BLaER1 treated with 17β-estradiol and CSF1 and Interleukin-3, amounts not matched to agents 10 nM and 100 nM (cell line): ENCODE results near the gene MAD1L1.

Experiments used
- H3K27ac ChIP-seq, 11 experiments: shearing (Covaris generic); formaldehyde crosslinking; 2 replicates each; pipeline ENCODE4 v1.8.1; 2022
- H3K27me3 ChIP-seq, 11 experiments: shearing (Covaris generic); formaldehyde crosslinking; 2 replicates each; pipeline ENCODE4 v1.8.1; 2022
- H3K36me3 ChIP-seq, 11 experiments: shearing (Covaris generic); formaldehyde crosslinking; 2 replicates each; pipeline ENCODE4 v1.8.1; 2022
- H3K4me1 ChIP-seq, 10 experiments: shearing (Covaris generic); formaldehyde crosslinking; 2 replicates each; pipeline ENCODE4 v1.8.1; 2022
- H3K4me2 ChIP-seq, 11 experiments: shearing (Covaris generic); formaldehyde crosslinking; 2 replicates each; pipeline ENCODE4 v1.8.1; 2022
- H3K4me3 ChIP-seq, 10 experiments: shearing (Covaris generic); formaldehyde crosslinking; 2 replicates each; pipeline ENCODE4 v1.8.1; 2022
- H3K9ac ChIP-seq, 11 experiments: shearing (Covaris generic); formaldehyde crosslinking; 2 replicates each; pipeline ENCODE4 v1.8.1; 2022
- H3K9me3 ChIP-seq, 11 experiments: shearing (Covaris generic); formaldehyde crosslinking; replicated peaks in 1 of 11; 2 replicates each; pipeline ENCODE4 v1.8.1; 2022
- H4K20me1 ChIP-seq, 11 experiments: shearing (Covaris generic); formaldehyde crosslinking; 2 replicates each; pipeline ENCODE4 v1.8.1; 2022
- Cebpa-rat ChIP-seq, 11 experiments: shearing (Covaris generic); IDR thresholded peaks; 2 replicates each; pipeline ENCODE4 v1.8.1; 2022

Gene MAD1L1

GRCh38 chr7:1897076-1897860, 335.5 kb downstream of the MAD1L1 start:
- Histone ChIP-seq H3K9ac (peak overlapping the region in 2 of 11 experiments; percentile 18 to 31; a peak in 1 of 22 replicates), H3K27me3 (peaks cover 0 to under 1% (median 0%) of the 10 kb centered on the region in 11 experiments; a peak in 2 of 22 replicates), H4K20me1 (peaks cover 83 to 100% (median 99%) of the 10 kb centered on the region in 11 experiments), H3K36me3 (peaks cover 18 to 72% (median 49%) of the 10 kb centered on the region in 11 experiments), H3K4me1 (peaks cover 40 to 77% (median 62%) of the 10 kb centered on the region in 10 experiments), H3K27ac (peak overlapping the region in 3 of 11 experiments; percentile 1 to 49 (median 40); a peak in 2 of 22 replicates), H3K4me2 (peak overlapping the region; percentile 73 to 88 (median 80)), H3K9me3 (no peaks in the 10 kb centered on the region), H3K4me3 (no peak overlapping the region)
- no peak for TF ChIP-seq Cebpa-rat (IDR thresholded peaks at IDR 0.05)

GRCh38 chr7:1895664-1896515, 336.9 kb downstream of the MAD1L1 start:
- Histone ChIP-seq H3K36me3 (peaks cover 18 to 78% (median 52%) of the 10 kb centered on the region in 11 experiments), H3K4me3 (no peak overlapping the region), H4K20me1 (peaks cover 77 to 100% (median 98%) of the 10 kb centered on the region in 11 experiments), H3K27me3 (no peaks in the 10 kb centered on the region; a peak in 1 of 22 replicates), H3K9ac (peak overlapping the region in 4 of 11 experiments; percentile 9 to 37 (median 14); a peak in 4 of 22 replicates), H3K9me3 (no peaks in the 10 kb centered on the region), H3K27ac (peak overlapping the region in 4 of 11 experiments; percentile 11 to 47 (median 23); a peak in 4 of 22 replicates), H3K4me2 (peak overlapping the region; percentile 5 to 88 (median 80); a peak in 18 of 22 replicates), H3K4me1 (peaks cover 40 to 63% (median 56%) of the 10 kb centered on the region in 10 experiments)
- TF ChIP-seq Cebpa-rat (IDR thresholded peaks at IDR 0.05), result no peak

- Histone ChIP-seq H3K9ac (no peak overlapping the region; a peak in 1 of 22 replicates), H3K27ac (no peak overlapping the region; a peak in 2 of 22 replicates), H3K36me3 (peaks cover 18 to 82% (median 52%) of the 10 kb centered on the region in 11 experiments), H4K20me1 (peaks cover 77 to 100% (median 98%) of the 10 kb centered on the region in 11 experiments), H3K27me3 (no peaks in the 10 kb centered on the region; a peak in 1 of 22 replicates), H3K4me1 (peaks cover 37 to 55% (median 48%) of the 10 kb centered on the region in 10 experiments), H3K4me3 (no peak overlapping the region), H3K9me3 (no peaks in the 10 kb centered on the region), H3K4me2 (peak overlapping the region in 6 of 11 experiments; percentile 77 to 88 (median 82); a peak in 8 of 22 replicates)
- no peak for TF ChIP-seq Cebpa-rat (IDR thresholded peaks at IDR 0.05)
Observed at GRCh38 chr7:1894906-1895663, 337.7 kb downstream of the MAD1L1 start.

- Histone ChIP-seq H4K20me1 (peaks cover 77 to 100% (median 98%) of the 10 kb centered on the region in 11 experiments), H3K9ac (no peak overlapping the region), H3K9me3 (no peaks in the 10 kb centered on the region), H3K27ac (no peak overlapping the region), H3K36me3 (peaks cover 18 to 83% (median 57%) of the 10 kb centered on the region in 11 experiments), H3K27me3 (no peaks in the 10 kb centered on the region; a peak in 1 of 22 replicates), H3K4me1 (peaks cover 30 to 48% (median 41%) of the 10 kb centered on the region in 10 experiments), H3K4me2 (0 out of 22 replicates have a peak overlapping the region, but pooled peaks of 1 of the 11 experiments have one; percentile 5), H3K4me3 (no peak overlapping the region)
- TF ChIP-seq Cebpa-rat (IDR thresholded peaks at IDR 0.05), result no peak
Observed at GRCh38 chr7:1894313-1894900, 338.3 kb downstream of the MAD1L1 start.

GRCh38 chr7:1893451-1893850, 339.3 kb downstream of the MAD1L1 start:
- Histone ChIP-seq H3K4me1 (peaks cover 21 to 39% (median 31%) of the 10 kb centered on the region in 10 experiments), H4K20me1 (peaks cover 71 to 100% (median 98%) of the 10 kb centered on the region in 11 experiments), H3K27me3 (no peaks in the 10 kb centered on the region; a peak in 1 of 22 replicates), H3K9ac (no peak overlapping the region), H3K4me2 (no peak overlapping the region), H3K4me3 (no peak overlapping the region), H3K9me3 (peaks cover 0 to 8% (median 5%) of the 10 kb centered on the region in 11 experiments; a peak in 14 of 22 replicates), H3K36me3 (peaks cover 19 to 92% (median 67%) of the 10 kb centered on the region in 11 experiments), H3K27ac (no peak overlapping the region)
- TF ChIP-seq Cebpa-rat (IDR thresholded peaks at IDR 0.05), result no peak

- Histone ChIP-seq H3K4me3 (no peak overlapping the region), H3K9ac (no peak overlapping the region), H3K27ac (no peak overlapping the region), H3K36me3 (peaks cover 23 to 93% (median 68%) of the 10 kb centered on the region in 11 experiments), H3K27me3 (no peaks in the 10 kb centered on the region; a peak in 1 of 22 replicates), H3K4me1 (peaks cover 16 to 35% (median 27%) of the 10 kb centered on the region in 10 experiments), H3K9me3 (peaks cover 0 to 12% (median 9%) of the 10 kb centered on the region in 11 experiments; a peak in 15 of 22 replicates), H3K4me2 (no peak overlapping the region), H4K20me1 (peaks cover 66 to 100% (median 98%) of the 10 kb centered on the region in 11 experiments)
- TF ChIP-seq Cebpa-rat (IDR thresholded peaks at IDR 0.05), result no peak
Observed at GRCh38 chr7:1893036-1893435, 339.7 kb downstream of the MAD1L1 start.

- H3K4me1 ChIP-seq, result peaks cover 9 to 27% (median 20%) of the 10 kb centered on the region in 10 experiments
- peaks cover 0 to 20% (median 17%) of the 10 kb centered on the region in 11 experiments; a peak in 15 of 22 replicates for H3K9me3 ChIP-seq
- H3K36me3 ChIP-seq, result peaks cover 31 to 93% (median 69%) of the 10 kb centered on the region in 11 experiments
- no peak overlapping the region for H3K4me2 ChIP-seq
- peaks cover 64 to 100% (median 98%) of the 10 kb centered on the region in 11 experiments for H4K20me1 ChIP-seq
- no peak overlapping the region for H3K27ac ChIP-seq
- no peak for TF ChIP-seq Cebpa-rat (IDR thresholded peaks at IDR 0.05)
- no peaks in the 10 kb centered on the region for H3K27me3 ChIP-seq
- H3K9ac ChIP-seq, result no peak overlapping the region
- H3K4me3 ChIP-seq, result no peak overlapping the region
Observed at GRCh38 chr7:1892011-1892965, 340.5 kb downstream of the MAD1L1 start.
